Measurements from ENCODE around the gene SGF29.
"Not testable (repeated sequence)": the region's sequence is repeated elsewhere in the genome, so short reads cannot be mapped to it uniquely, and the experiment has no call there.

SGF29 gene

GRCh38 chr16:28596115-28596630 lies 42.5 kb downstream of the SGF29 start:
- DNase-seq, result no peak

- DNase-seq, result peak in 2 of 4 experiments; percentile 34 to 46
Measured at GRCh38 chr16:28596840-28597691, 43.3 kb downstream of the SGF29 start, which contains the start of gene SULT1A2. TSS of gene SULT1A2 (minus strand) at chr16:28597050. CDS start at chr16:28595930, 1,120 bp downstream.

- DNase-seq, result peak; percentile 38 to 54 (median 47)
Measured at GRCh38 chr16:28597692-28598261, 44.1 kb downstream of the SGF29 start.

GRCh38 chr16:28599377-28600285 lies 45.9 kb downstream of the SGF29 start:
- DNase-seq, result not testable (repeated sequence)

GRCh38 chr16:28600965-28601364 lies 47.2 kb downstream of the SGF29 start:
- DNase-seq, result not testable (repeated sequence)

GRCh38 chr16:28601589-28601988 lies 47.9 kb downstream of the SGF29 start:
- not testable (repeated sequence) for DNase-seq

GRCh38 chr16:28602062-28602461 lies 48.3 kb downstream of the SGF29 start:
- not testable (repeated sequence) for DNase-seq

- DNase-seq, result no peak
Measured at GRCh38 chr16:28602529-28602928, 48.8 kb downstream of the SGF29 start.

- no peak for DNase-seq
Measured at GRCh38 chr16:28603381-28604185, 49.9 kb downstream of the SGF29 start.

- no peak for DNase-seq
Measured at GRCh38 chr16:28604186-28604565, 50.5 kb downstream of the SGF29 start.

- DNase-seq, result no peak
Measured at GRCh38 chr16:28606291-28607115, 52.8 kb downstream of the SGF29 start.

GRCh38 chr16:28607116-28607623 lies 53.5 kb downstream of the SGF29 start:
- no peak for DNase-seq

- not testable (repeated sequence) for DNase-seq
Measured at GRCh38 chr16:28607681-28608495, 54.2 kb downstream of the SGF29 start.

- not testable (repeated sequence) for DNase-seq
Measured at GRCh38 chr16:28608496-28608808, 54.7 kb downstream of the SGF29 start.

- peak; percentile 42 to 63 (median 59) for DNase-seq
Measured at GRCh38 chr16:28608867-28609596, 55.3 kb downstream of the SGF29 start.

GRCh38 chr16:28609631-28610594 lies 56.2 kb downstream of the SGF29 start, which contains the start of gene SULT1A1:
TSS of gene SULT1A1 (minus strand) at chr16:28610044. CDS start at chr16:28608855, 1,189 bp downstream.
- DNase-seq, result peak; percentile 82 to 87 (median 85)

GRCh38 chr16:28610595-28611191 lies 57.0 kb downstream of the SGF29 start:
- no peak for DNase-seq

Data from suppressor macrophage (primary cell).